ENCODE data around the gene MYO3B.
"Not testable (repeated sequence)": the region's sequence is repeated elsewhere in the genome, so short reads cannot be mapped to it uniquely, and the experiment has no call there.

Gene MYO3B

DNA sequence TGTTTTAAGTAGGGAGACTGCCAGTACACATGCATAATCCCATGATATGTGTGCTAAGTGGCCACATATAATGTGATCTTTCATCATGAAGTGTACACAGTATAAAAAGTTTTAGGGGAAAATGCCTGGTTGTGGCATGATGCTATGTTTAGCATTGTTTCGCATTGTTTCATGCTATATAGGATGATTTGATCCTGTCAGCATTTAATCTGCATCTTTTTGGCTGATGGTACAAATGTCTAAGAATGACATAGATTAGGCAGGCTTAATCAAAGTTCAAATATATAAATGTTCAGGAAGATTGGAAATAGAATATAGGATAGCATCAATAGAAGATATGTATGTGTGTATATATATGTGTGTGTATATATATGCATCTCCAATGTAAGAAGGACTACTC is 83.6 kb downstream of the MYO3B start:
- no peak for DNase-seq (ENCODE audit: low read depth)

DNA sequence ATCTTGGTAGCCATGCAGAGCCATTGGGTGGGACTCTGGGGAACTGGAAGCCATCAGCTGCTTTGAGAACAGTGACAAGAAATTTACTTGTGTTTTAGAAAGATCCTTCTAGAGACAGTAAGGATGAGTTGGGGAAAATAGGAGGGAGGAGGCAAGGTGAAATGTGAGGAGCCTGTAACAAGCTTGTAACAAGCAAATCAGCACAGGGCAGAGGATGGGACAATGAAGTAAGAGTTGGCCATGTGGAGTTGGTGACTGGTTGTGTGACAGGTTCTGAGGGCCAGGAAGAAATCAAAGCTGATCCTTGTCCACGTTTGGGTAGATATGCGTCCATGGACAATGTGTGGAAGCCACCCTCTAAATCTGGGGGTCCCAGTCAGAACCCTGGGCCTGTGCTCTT is 84.4 kb downstream of the MYO3B start:
- no peak for DNase-seq (ENCODE audit: low read depth)

DNA sequence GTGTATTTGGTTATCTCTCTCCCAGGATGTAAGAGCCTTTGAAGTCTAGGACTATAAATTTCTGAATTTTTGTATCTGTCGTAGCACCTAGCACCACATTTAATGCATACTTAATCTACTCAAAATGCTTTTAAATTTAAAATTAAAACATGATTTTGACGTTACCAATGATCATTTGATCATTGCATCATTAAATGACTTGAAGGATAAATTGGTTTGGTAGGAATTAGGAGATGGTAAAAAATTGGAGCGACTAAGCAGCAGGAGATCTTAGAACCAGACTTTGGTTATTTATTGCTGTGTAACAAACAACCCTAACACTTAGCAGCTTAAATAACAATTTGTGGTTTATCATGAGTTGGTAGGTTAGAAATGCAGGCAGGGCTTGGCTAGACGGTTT is 84.9 kb downstream of the MYO3B start:
- no peak for DNase-seq (ENCODE audit: low read depth)

GRCh38 chr2:170263728-170264521 is 86.0 kb downstream of the MYO3B start:
- DNase-seq (ENCODE audit: low read depth): not testable (repeated sequence)

- no peak for DNase-seq (ENCODE audit: low read depth)
Observed at GRCh38 chr2:170264522-170264860, 86.5 kb downstream of the MYO3B start.

DNA sequence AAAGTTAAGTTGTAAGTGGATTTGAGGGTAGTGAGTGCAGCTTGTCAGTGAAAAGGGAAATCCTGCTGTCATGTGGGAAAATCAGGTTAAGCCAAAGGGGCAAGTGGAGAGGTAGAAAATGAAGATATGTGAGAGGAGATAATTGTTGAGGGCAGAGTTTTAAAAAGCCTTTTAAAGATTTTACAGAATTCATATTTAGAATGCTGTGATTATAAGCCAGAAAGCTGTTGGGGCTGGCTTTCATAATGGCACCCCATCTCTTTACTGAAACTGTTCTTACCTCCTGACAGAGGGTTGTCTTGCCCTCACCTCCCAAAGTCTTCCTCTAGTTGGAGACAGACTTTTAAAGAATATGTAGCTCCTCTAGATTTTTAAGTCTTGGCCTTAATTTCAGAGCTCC is 86.9 kb downstream of the MYO3B start:
- no peak for DNase-seq (ENCODE audit: low read depth)

DNA sequence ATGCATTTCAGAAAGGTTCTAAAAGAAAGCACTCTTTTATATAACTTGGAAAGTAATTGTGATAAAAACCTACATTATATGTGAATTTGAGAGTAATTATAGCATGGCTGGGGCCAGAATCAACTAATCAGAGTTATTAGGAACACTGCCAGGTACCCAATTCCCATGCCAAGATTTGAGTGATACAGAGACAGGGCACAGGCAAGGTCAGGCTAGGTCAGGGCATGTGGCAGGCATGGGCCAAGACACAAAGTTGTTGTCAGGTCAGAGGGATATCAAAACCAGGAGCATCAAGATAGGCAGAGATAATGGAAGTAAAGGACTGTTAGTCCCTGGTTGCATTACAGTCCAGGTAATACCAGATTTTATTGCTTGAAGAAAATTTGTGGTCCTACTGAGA is 87.4 kb downstream of the MYO3B start:
- no peak for DNase-seq (ENCODE audit: low read depth)

GRCh38 chr2:170266358-170266757 is 88.4 kb downstream of the MYO3B start:
- DNase-seq (ENCODE audit: low read depth): no peak

DNA sequence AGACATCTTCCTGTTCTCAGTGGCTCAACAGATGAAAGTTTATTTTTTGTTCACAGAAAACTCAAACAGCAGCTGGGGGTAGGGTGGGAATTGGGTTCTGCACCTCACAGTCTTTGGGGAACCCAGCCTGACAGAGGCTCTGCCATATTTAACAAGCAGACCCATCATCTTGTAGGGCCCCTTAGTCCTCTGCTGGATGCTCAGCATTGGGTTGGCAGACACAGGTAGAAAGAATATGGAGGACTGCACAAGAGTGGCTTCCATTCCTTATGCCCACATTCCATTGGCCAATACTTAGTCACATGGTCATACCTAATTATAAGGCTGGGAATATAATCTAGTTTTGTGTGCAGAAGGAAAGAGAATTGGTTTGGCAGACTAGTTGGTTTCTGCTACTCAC is 89.1 kb downstream of the MYO3B start:
- DNase-seq (ENCODE audit: low read depth): no peak

GRCh38 chr2:170270278-170270864 is 92.4 kb downstream of the MYO3B start:
- DNase-seq (ENCODE audit: low read depth): no peak

DNA sequence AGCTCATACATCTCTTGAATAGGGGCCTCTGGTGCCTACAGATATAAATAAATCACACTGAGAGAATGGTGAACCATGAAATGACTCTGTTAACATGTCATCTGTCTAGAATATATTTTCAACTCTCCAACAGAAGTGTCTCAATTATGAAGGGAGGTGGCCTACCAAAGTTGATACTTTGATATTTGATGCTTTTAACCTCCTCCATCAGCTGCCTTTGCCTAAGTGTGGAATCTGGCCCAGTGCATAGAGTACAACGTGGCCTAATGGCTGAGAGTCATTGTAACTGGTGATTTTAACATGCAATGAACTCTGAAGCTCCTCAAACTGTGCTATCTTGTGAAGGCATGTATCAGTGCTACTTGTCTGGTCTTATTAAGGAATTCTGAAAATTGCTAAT is 93.4 kb downstream of the MYO3B start:
- DNase-seq (ENCODE audit: low read depth): no peak

GRCh38 chr2:170276056-170276455 is 98.1 kb downstream of the MYO3B start:
- DNase-seq (ENCODE audit: low read depth): no peak

- DNase-seq (ENCODE audit: low read depth): no peak
Observed at GRCh38 chr2:170276925-170277629, 99.1 kb downstream of the MYO3B start.

DNA sequence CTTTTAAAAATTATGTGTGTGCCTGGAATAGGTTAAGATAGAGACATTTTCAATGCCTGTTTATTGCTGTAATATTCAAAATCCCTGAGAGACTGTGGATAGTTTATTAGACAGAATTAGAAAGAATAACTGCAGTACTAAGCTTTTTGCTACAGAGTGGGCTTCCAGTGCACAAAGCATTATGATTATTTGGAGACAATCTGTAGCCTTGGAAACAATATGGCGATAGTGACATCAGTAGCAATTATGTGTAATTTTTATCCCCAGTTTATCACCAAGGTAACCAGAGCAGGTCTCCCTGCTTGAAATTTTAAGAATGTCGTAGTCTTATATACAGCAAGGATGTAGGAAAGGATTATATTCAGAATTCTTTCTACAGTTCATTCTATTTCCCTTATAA is 100.0 kb downstream of the MYO3B start:
- DNase-seq (ENCODE audit: low read depth): no peak

- DNase-seq (ENCODE audit: low read depth): not testable (repeated sequence)
Observed at GRCh38 chr2:170279615-170280014, 101.7 kb downstream of the MYO3B start.

GRCh38 chr2:170282851-170283250 is 104.9 kb downstream of the MYO3B start:
- no peak for DNase-seq (ENCODE audit: low read depth)

DNA sequence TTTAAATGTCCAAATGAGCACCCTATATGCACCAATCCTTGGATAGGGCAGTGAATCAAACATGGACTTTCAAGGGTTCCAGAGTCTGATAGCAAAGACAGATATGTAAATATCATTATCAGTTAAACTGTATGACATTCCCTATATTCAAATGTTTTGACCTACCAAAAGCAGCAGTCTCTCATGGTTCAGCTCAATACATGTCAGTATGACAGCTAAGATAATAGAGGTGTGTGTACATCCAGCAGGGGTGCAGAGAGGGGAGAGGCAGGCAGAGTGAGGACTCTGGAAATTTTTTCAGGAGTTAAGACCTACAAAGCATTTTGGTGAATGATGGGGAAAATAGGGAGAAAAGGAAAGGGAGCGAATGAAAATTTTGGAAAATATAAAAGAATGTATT is 106.3 kb downstream of the MYO3B start:
- no peak for DNase-seq (ENCODE audit: low read depth)

DNA sequence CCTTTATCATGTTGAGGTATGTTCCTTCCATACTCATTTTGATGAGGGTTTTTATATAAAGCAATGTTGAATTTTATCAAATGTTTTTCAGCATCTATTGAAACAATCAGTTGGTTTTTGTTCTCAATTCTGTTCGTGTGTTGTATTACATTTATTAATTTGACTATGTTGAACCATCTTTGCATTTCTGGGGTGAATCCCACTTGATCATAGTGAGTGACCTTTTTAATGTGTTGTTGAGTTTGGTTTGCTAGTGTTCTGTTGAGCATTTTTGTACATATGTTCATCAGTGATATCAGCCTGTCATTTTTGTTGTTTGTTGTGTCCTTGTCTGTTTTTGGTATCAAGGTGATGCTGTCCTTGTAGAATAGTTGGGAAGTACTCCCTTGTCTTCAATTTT is 110.9 kb downstream of the MYO3B start:
- DNase-seq (ENCODE audit: low read depth): no peak

DNA sequence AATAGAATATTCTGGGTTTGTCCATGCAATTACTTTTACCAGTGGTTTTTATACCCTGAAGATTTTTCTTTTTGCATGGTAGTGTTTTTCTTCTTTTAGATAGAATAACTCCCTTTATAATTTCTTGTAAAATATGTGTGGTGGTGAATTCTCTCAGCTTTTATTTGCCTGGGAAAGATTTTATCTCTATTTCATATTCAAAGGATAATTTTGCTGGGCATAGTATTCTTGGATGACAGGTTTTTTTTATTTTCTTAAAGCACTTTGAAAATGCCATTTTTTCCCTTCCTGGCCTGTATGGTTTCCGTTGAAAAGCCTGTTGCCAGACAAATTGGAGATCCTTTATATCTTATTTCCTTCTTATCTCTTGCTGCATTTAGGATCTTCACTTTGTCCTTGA is 113.5 kb downstream of the MYO3B start:
- DNase-seq (ENCODE audit: low read depth): no peak

GRCh38 chr2:170292415-170292814 is 114.5 kb downstream of the MYO3B start:
- no peak for DNase-seq (ENCODE audit: low read depth)

DNA sequence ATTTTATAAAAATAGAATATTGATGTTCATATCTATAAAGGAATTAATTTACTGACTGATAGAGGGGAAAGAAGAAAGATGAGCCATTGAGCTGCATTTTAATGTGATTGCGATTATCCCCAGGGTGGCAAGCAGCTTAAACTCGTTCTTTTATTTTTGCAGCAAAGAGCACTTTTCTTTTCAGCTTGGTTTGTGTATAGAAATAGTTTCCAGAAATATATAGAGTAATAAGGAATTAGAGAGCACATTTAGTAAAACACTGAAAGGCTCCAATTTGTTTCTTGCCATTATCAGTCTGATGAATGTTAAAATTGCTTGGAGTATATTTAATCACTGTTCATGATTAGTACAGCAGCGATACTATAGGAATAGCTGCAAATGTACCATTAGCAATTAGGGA is 119.5 kb downstream of the MYO3B start:
- DNase-seq (ENCODE audit: low read depth): no peak

DNA sequence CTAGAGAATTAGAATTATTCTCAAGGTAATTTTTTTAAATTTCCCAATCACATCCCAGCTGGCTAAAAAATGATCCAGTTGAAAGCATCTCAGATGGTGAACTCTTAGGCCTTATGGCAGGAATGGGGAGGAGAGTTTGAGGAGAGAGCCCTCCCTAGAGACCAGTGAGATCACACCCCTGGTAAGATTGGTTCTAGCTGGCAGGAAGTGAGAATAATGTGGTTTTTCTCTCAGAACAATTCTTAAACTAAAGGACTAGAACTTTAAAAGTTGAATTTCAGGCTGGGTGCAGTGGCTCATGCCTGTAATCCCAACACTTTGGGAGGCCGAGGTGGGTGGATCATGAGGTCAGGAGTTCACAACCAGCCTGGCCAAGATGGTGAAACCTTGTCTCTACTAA is 120.2 kb downstream of the MYO3B start:
- no peak for DNase-seq (ENCODE audit: low read depth)

GRCh38 chr2:170298861-170299429 is 121.0 kb downstream of the MYO3B start:
- no peak for DNase-seq (ENCODE audit: low read depth)
